H9 (cell line): ENCODE data around the gene ADARB2. TPM values are rescaled to one million over a fixed set of nuclear protein-coding genes. Genes with fewer than 3 reads are reported as not detected.

Experiments
- DNase-seq: peaks from one replicate; pipeline ENCODE4 v3.0.0-alpha.2; 2017
- H2AFZ ChIP-seq: one replicate; pipeline ENCODE4 v1.6.1; 2013; ENCODE audit warnings: mild to moderate bottlenecking, low read length, control low read depth, moderate library complexity
- H2AK5ac ChIP-seq: 2 replicates; pipeline ENCODE4 v1.6.1; 2013; ENCODE audit warnings: low read length, control low read depth, mixed read lengths; ENCODE audit not compliant: insufficient read length
- H2BK120ac ChIP-seq: one replicate; pipeline ENCODE4 v1.6.1; 2013; ENCODE audit warnings: low read depth, mild to moderate bottlenecking, low read length, control low read depth, inconsistent platforms; ENCODE audit not compliant: poor library complexity, severe bottlenecking
- H2BK12ac ChIP-seq: 2 replicates; pipeline ENCODE4 v1.6.1; 2013; ENCODE audit warnings: low read length, control low read depth, mixed read lengths, low read depth; ENCODE audit not compliant: insufficient read length
- H2BK15ac ChIP-seq: 2 replicates; pipeline ENCODE4 v1.6.1; 2013; ENCODE audit warnings: low read depth, low read length, control low read depth
- H2BK20ac ChIP-seq: one replicate; pipeline ENCODE4 v1.6.1; 2013; ENCODE audit warnings: low read depth, mild to moderate bottlenecking, low read length, control low read depth, inconsistent platforms; ENCODE audit not compliant: poor library complexity, severe bottlenecking
- H2BK5ac ChIP-seq: 2 replicates; pipeline ENCODE4 v1.6.1; 2013; ENCODE audit warnings: low read length, control low read depth, mixed read lengths; ENCODE audit not compliant: insufficient read length
- H3K14ac ChIP-seq: 2 replicates; pipeline ENCODE4 v1.6.1; 2013; ENCODE audit warnings: low read length, control low read depth; ENCODE audit not compliant: insufficient read depth
- H3K18ac ChIP-seq: 2 replicates; pipeline ENCODE4 v1.6.1; 2013; ENCODE audit warnings: low read depth, mild to moderate bottlenecking, mixed read lengths, low read length, control low read depth; ENCODE audit not compliant: insufficient read length
- H3K23ac ChIP-seq: 2 replicates; pipeline ENCODE4 v1.6.1; 2013; ENCODE audit warnings: low read length, control low read depth, mixed read lengths, low read depth; ENCODE audit not compliant: insufficient read length
- H3K23me2 ChIP-seq: 2 replicates; pipeline ENCODE4 v1.6.1; 2013; ENCODE audit warnings: low read depth, mild to moderate bottlenecking, mixed read lengths, low read length, control low read depth; ENCODE audit not compliant: insufficient read length, poor library complexity, severe bottlenecking
- H3K27ac ChIP-seq: 2 replicates; pipeline ENCODE4 v1.5.1; 2013; ENCODE audit warnings: low read length, control low read depth, mixed read lengths, low read depth; ENCODE audit not compliant: insufficient read length
- H3K27me3 ChIP-seq: 2 replicates; pipeline ENCODE4 v1.6.1; 2013; ENCODE audit warnings: low read length, control low read depth, inconsistent platforms; ENCODE audit not compliant: insufficient read depth
- H3K4ac ChIP-seq: 2 replicates; pipeline ENCODE4 v1.6.1; 2013; ENCODE audit warnings: low read depth, mild to moderate bottlenecking, control low read depth, inconsistent platforms, low read length, moderate library complexity
- H3K4me1 ChIP-seq: 2 replicates; pipeline ENCODE4 v1.6.1; 2013; ENCODE audit warnings: low read length, control low read depth, inconsistent platforms; ENCODE audit not compliant: insufficient read depth
- H3K4me2 ChIP-seq: 2 replicates; pipeline ENCODE4 v1.6.1; 2013; ENCODE audit warnings: low read length, control low read depth, mixed read lengths; ENCODE audit not compliant: insufficient read length, insufficient read depth
- H3K56ac ChIP-seq: 2 replicates; pipeline ENCODE4 v1.6.1; 2013; ENCODE audit warnings: low read depth, mild to moderate bottlenecking, mixed read lengths, low read length, control low read depth; ENCODE audit not compliant: insufficient read length
- H3K79me1 ChIP-seq: 2 replicates; pipeline ENCODE4 v1.6.1; 2013; ENCODE audit warnings: low read depth, mild to moderate bottlenecking, moderate library complexity, low read length, control low read depth, inconsistent platforms; ENCODE audit not compliant: insufficient read depth, poor library complexity, severe bottlenecking
- H3K79me2 ChIP-seq: 2 replicates; pipeline ENCODE4 v1.6.1; 2013; ENCODE audit warnings: low read length, control low read depth, inconsistent platforms; ENCODE audit not compliant: insufficient read depth
- H3K9ac ChIP-seq: 2 replicates; pipeline ENCODE4 v1.6.1; 2013; ENCODE audit warnings: low read length, control low read depth, mixed read lengths; ENCODE audit not compliant: insufficient read length; ENCODE audit errors: extremely low read depth
- H3K9me3 ChIP-seq: one replicate; pipeline ENCODE4 v1.6.1; 2013; ENCODE audit warnings: low read depth, low read length, inconsistent platforms; ENCODE audit not compliant: control insufficient read depth
- H3T11ph ChIP-seq: one replicate; pipeline ENCODE4 v1.6.1; 2013; ENCODE audit warnings: mild to moderate bottlenecking, low read length, control low read depth, inconsistent platforms
- H4K20me1 ChIP-seq: one replicate; pipeline ENCODE4 v1.6.1; 2013; ENCODE audit not compliant: control insufficient read depth, insufficient read length, insufficient read depth
- H4K5ac ChIP-seq: 2 replicates; pipeline ENCODE4 v1.6.1; 2013; ENCODE audit warnings: low read depth, mild to moderate bottlenecking, mixed read lengths, low read length, control low read depth; ENCODE audit not compliant: insufficient read length
- H4K8ac ChIP-seq: replicated peaks from 2 replicates; pipeline ENCODE4 v1.6.1; 2013; ENCODE audit warnings: low read length, control low read depth, mixed read lengths, low read depth; ENCODE audit not compliant: insufficient read length
- H4K91ac ChIP-seq: 2 replicates; pipeline ENCODE4 v1.6.1; 2013; ENCODE audit warnings: low read depth, mild to moderate bottlenecking, moderate library complexity, mixed read lengths, low read length, control low read depth; ENCODE audit not compliant: insufficient read length
- H3K27ac Mint-ChIP-seq, 3 experiments: 2 replicates in 2 of 3; 3 replicates in 1 of 3; pipeline ENCODE4 v1.8.0; 2020 to 2021; ENCODE audit warnings: mixed read lengths in 3 of 3, mild to moderate bottlenecking in 1 of 3, moderate library complexity in 1 of 3
- H3K27me3 Mint-ChIP-seq: 2 replicates; pipeline ENCODE4 v1.8.0; 2021; ENCODE audit warnings: low read depth, mild to moderate bottlenecking, moderate library complexity, mixed read lengths
- H3K36me3 Mint-ChIP-seq, 3 experiments: 2 replicates in 2 of 3; 3 replicates in 1 of 3; pipeline ENCODE4 v1.8.0; 2020 to 2021; ENCODE audit warnings: low read depth in 3 of 3, mixed read lengths in 3 of 3; ENCODE audit not compliant: insufficient read depth in 1 of 3
- H3K4me1 Mint-ChIP-seq, 2 experiments: 2 replicates each; pipeline ENCODE4 v1.8.0; 2020; ENCODE audit warnings: mixed read lengths in 2 of 2
- H3K4me3 Mint-ChIP-seq, 2 experiments: 2 replicates in 1 of 2; 3 replicates in 1 of 2; pipeline ENCODE4 v1.8.0; 2020 to 2021; ENCODE audit warnings: mild to moderate bottlenecking in 2 of 2, mixed read lengths in 2 of 2, moderate library complexity in 1 of 2
- H3K9me3 Mint-ChIP-seq, 2 experiments: 2 replicates in 1 of 2; 3 replicates in 1 of 2; pipeline ENCODE4 v1.8.0; 2020; ENCODE audit warnings: mild to moderate bottlenecking in 2 of 2, mixed read lengths in 2 of 2, moderate library complexity in 1 of 2
- CTCF ChIP-seq: fragments of 200-600 bp; sonication (generic); conservative IDR thresholded peaks from 3 replicates; pipeline ENCODE4 v1.8.0; 2021; ENCODE audit warnings: antibody characterized with exemption, mild to moderate bottlenecking
- WGBS: extraction: QIAGEN DNeasy Blood & Tissue Kit; methylation state at CpG from one replicate; pipeline ENCODE4 v1.1.7; 2013; ENCODE audit warnings: missing lambda C conversion rate, low lambda C conversion rate, mixed read lengths; ENCODE audit not compliant: insufficient read length; ENCODE audit errors: extremely low coverage; 5-methylcytosine and 5-hydroxymethylcytosine counted together
- total RNA-seq: library from RNA; stranded (reverse); gene quantifications from 2 replicates; pipeline ENCODE4 v1.2.1, GENCODE V29; 2021

Gene ADARB2
- total RNA-seq, 1 experiment from 2014 or later: 0.87 TPM

GRCh38 chr10:1605999-1606940, 131.1 kb downstream of the ADARB2 start:
- Histone ChIP-seq H2BK20ac (no peak overlapping the region), H3K56ac (no peak overlapping the region), H2BK15ac (no peak overlapping the region), H3K9ac (no peak overlapping the region), H4K91ac (no peak overlapping the region), H4K8ac (no peak overlapping the region), H4K20me1 (no peaks in the 10 kb centered on the region), H3K27me3 (no peaks in the 10 kb centered on the region), H3K27ac (no peak overlapping the region), H2BK12ac (no peak overlapping the region), H3K79me1 (no peaks in the 10 kb centered on the region), H2AK5ac (no peak overlapping the region), H3K4ac (no peak overlapping the region), H3K4me2 (no peak overlapping the region), H3K23me2 (peaks cover 4% of the 10 kb centered on the region), H3K23ac (no peak overlapping the region), H2AFZ (no peak overlapping the region), H3K79me2 (no peaks in the 10 kb centered on the region), H2BK5ac (no peak overlapping the region), H3K18ac (no peak overlapping the region), H3K14ac (no peak overlapping the region; the same call in 1 of the 2 replicates), H4K5ac (no peak overlapping the region), H2BK120ac (no peak overlapping the region), H3K4me1 (no peaks in the 10 kb centered on the region), H3T11ph (no peak overlapping the region), H3K9me3 (no peaks in the 10 kb centered on the region)
- no peak for TF ChIP-seq CTCF
- no CpG with 5 or more reads among the region's 14 CpGs for WGBS
- Mint-ChIP-seq H3K36me3 (no peaks in the 10 kb centered on the region), H3K4me3 (no peak overlapping the region), H3K27ac (peak overlapping the region in 2 of 3 experiments; percentile 17 to 81; a peak in 3 of 7 replicates), H3K9me3 (no peaks in the 10 kb centered on the region), H3K4me1 (peaks cover 21 to 26% of the 10 kb centered on the region in 2 experiments), H3K27me3 (peaks cover 11% of the 10 kb centered on the region)
- DNase-seq: peak; percentile 28
